K562 (cell line): ENCODE measurements around the gene PTPN18. TPM values are rescaled to one million over a fixed set of nuclear protein-coding genes. Genes with fewer than 3 reads are reported as not detected.
A peak's percentile ranks its signal among the peaks of the same experiment; 100 is the strongest.

Source experiments
- ATAC-seq: fragments of 200-7000 bp; cut with Tn5 transposase; 3 replicates; pipeline ENCODE4 v1.9.1; 2020; ENCODE audit warnings: moderate library complexity
- BruUV-seq: library from RNA; stranded (reverse); fragments of 400-500 nt; replicated peaks from 2 replicates; lab custom pipeline; 2021; lab: Mats Ljungman, UMichigan
- CTCF ChIA-PET: fragments of 300-600 bp; formaldehyde crosslinking; extraction: SDS; loops from one replicate; lab custom pipeline; 2021; ENCODE audit warnings: low intra/inter-chr PET ratio; lab: Yijun Ruan, JAX
- POLR2A ChIA-PET: fragments of 300-600, 350-650 bp; sonication (Branson Sonifier 250); formaldehyde crosslinking; extraction: SDS; loops from one replicate; lab custom pipeline; 2021; ENCODE audit warnings: antibody characterized with exemption, inconsistent platforms; lab: Yijun Ruan, JAX
- DNase-seq, 4 experiments: peaks; one replicate each; pipeline versions ENCODE4 v3.0.0 to v3.0.0-alpha.2; 2011 to 2018; ENCODE audit warnings: low spot score in 3 of 4, mixed read lengths in 3 of 4; ENCODE audit errors: extremely low read depth in 1 of 4
- FAIRE-seq: peaks from 2 replicates; lab custom pipeline; 2011; peaks lifted over from hg19 to GRCh38; lab: Jason Lieb, UNC
- H2AFZ ChIP-seq: 2 replicates; pipeline ENCODE4 v1.6.0; 2011; ENCODE audit warnings: low read depth, low read length, control low read depth, inconsistent platforms
- H3K27ac ChIP-seq: fragments of 200-600 bp; 3 replicates; pipeline ENCODE4 v1.8.0; 2011; ENCODE audit warnings: low read depth, mild to moderate bottlenecking, control low read depth, inconsistent platforms, low read length, moderate library complexity, mixed read lengths; ENCODE audit errors: extremely low read depth
- H3K27me3 ChIP-seq, 2 experiments: fragments of 300-600 bp in 1 of 2; 2 replicates in 1 of 2; 3 replicates in 1 of 2; pipeline versions ENCODE4 v1.6.0 to v1.8.0; 2011; ENCODE audit warnings: inconsistent platforms in 2 of 2, low read length in 2 of 2, mild to moderate bottlenecking in 1 of 2, mixed read lengths in 1 of 2, moderate library complexity in 1 of 2; ENCODE audit not compliant: control insufficient read depth in 2 of 2, insufficient read depth in 2 of 2
- H3K36me3 ChIP-seq: fragments of 300-600 bp; 3 replicates; pipeline ENCODE4 v1.8.0; 2011; ENCODE audit warnings: mild to moderate bottlenecking, low read length, inconsistent platforms; ENCODE audit not compliant: control insufficient read depth, insufficient read depth
- H3K4me1 ChIP-seq, 2 experiments: fragments of 200-600 bp in 1 of 2; replicated peaks in 1 of 2; 2 replicates in 1 of 2; 3 replicates in 1 of 2; pipeline versions ENCODE4 v1.5.1 to v1.8.0; 2011; ENCODE audit warnings: inconsistent platforms in 2 of 2, low read length in 2 of 2, mild to moderate bottlenecking in 1 of 2, mixed read lengths in 1 of 2, moderate library complexity in 1 of 2; ENCODE audit not compliant: control insufficient read depth in 2 of 2, insufficient read depth in 2 of 2
- H3K4me2 ChIP-seq: 2 replicates; pipeline ENCODE4 v1.6.1; 2011; ENCODE audit warnings: low read length, control low read depth, inconsistent platforms, mixed read lengths; ENCODE audit not compliant: insufficient read depth
- H3K4me3 ChIP-seq: fragments of 200-600 bp; sonication (generic), shearing (Covaris generic); 2 replicates; pipeline ENCODE4 v1.5.1; 2016; ENCODE audit warnings: control low read depth, inconsistent platforms
- H3K79me2 ChIP-seq: fragments of 200-600 bp; 3 replicates; pipeline ENCODE4 v1.8.0; 2011; ENCODE audit warnings: low read length, inconsistent platforms; ENCODE audit not compliant: control insufficient read depth, insufficient read depth
- H3K9ac ChIP-seq, 2 experiments: 2 replicates each; pipeline versions ENCODE4 v1.6.0 to v1.6.1; 2011; ENCODE audit warnings: low read depth in 2 of 2, low read length in 2 of 2, control low read depth in 1 of 2, inconsistent platforms in 1 of 2, mild to moderate bottlenecking in 1 of 2, mixed read lengths in 1 of 2; ENCODE audit not compliant: insufficient read depth in 1 of 2
- H3K9me1 ChIP-seq: one replicate; pipeline ENCODE4 v1.6.0; 2011; ENCODE audit warnings: inconsistent platforms, mild to moderate bottlenecking, low read length, moderate library complexity; ENCODE audit not compliant: control insufficient read depth, insufficient read depth
- H3K9me3 ChIP-seq: replicated peaks from 2 replicates; pipeline ENCODE4 v1.5.1; 2011; ENCODE audit warnings: low read depth, low read length, inconsistent platforms; ENCODE audit not compliant: control insufficient read depth, insufficient read depth
- H4K20me1 ChIP-seq: replicated peaks from 2 replicates; pipeline ENCODE4 v1.6.1; 2011; ENCODE audit warnings: low read length, inconsistent platforms, mixed read lengths; ENCODE audit not compliant: control insufficient read depth, insufficient read depth
- RBFOX2 ChIP-seq: fragments of 200-400 bp; formaldehyde crosslinking; IDR thresholded peaks from 2 replicates; pipeline ENCODE4 v1.6.1; 2017; ENCODE audit warnings: low read depth, mild to moderate bottlenecking, low read length, moderate library complexity
- XRCC5 ChIP-seq: fragments of 200-400 bp; formaldehyde crosslinking; IDR thresholded peaks from 2 replicates; pipeline ENCODE4 v1.6.1; 2017; ENCODE audit warnings: low read depth, mild to moderate bottlenecking, low read length
- YY1 ChIP-seq, 3 experiments: IDR thresholded peaks; 2 replicates each; pipeline ENCODE4 v1.6.1; 2011; ENCODE audit warnings: low read length in 2 of 3, mild to moderate bottlenecking in 2 of 3, moderate library complexity in 2 of 3, borderline replicate concordance in 1 of 3, control low read depth in 1 of 3, low read depth in 1 of 3; ENCODE audit not compliant: insufficient read depth in 3 of 3, insufficient replicate concordance in 2 of 3, control insufficient read depth in 1 of 3, insufficient read length in 1 of 3; ENCODE audit errors: extremely low read depth in 1 of 3
- WGBS: fragments of 100-300 bp; shearing (Covaris generic); methylation state at CpG from one replicate; pipeline ENCODE4 v1.1.6; 2016; ENCODE audit warnings: low coverage, mixed read lengths; ENCODE audit not compliant: insufficient coverage; ENCODE audit errors: missing lambda C conversion rate; 5-methylcytosine and 5-hydroxymethylcytosine counted together
- in situ Hi-C: fragments of 300-500 bp; cut with MboI; formaldehyde crosslinking; loops from 4 replicates; pipeline ENCODE4 v1.15.0; 2018; ENCODE audit warnings: inconsistent platforms, mixed read lengths
- intact Hi-C: fragments of 100-400 bp; cut with micrococcal nuclease; formaldehyde crosslinking; loops from 2 replicates; pipeline ENCODE4 v1.14.2; 2022
- polyA plus RNA-seq, 8 experiments: library from polyadenylated mRNA; depleted of rRNA in 4 of 8; stranded (reverse) in 5 of 8; unstranded in 3 of 8; fragments of >200 nt; fragmentation: Nextera tagmentation in 2 of 8; fragmentation: Illumina TruSeq in 1 of 8; extraction: Ambion mirVana in 2 of 8; extraction: Trizol in 1 of 8; gene quantifications; 2 replicates each; pipeline versions ENCODE4 v1.2.1 to v1.2.3, GENCODE V29; 2011 to 2014; ENCODE audit warnings: inconsistent platforms in 1 of 8, missing spikeins in 1 of 8
- total RNA-seq, 7 experiments: library from RNA; depleted of rRNA in 6 of 7; stranded (reverse); fragments of >200 nt in 6 of 7; fragmentation: Illumina TruSeq in 2 of 7; extraction: Trizol in 2 of 7; gene quantifications; 2 replicates each; pipeline versions ENCODE4 v1.2.1 to v1.2.3, GENCODE V29; 2011 to 2021; ENCODE audit warnings: low replicate concordance in 1 of 7

Gene PTPN18
- total and polyA plus RNA-seq, 9 of the 15 experiments (the other 6 are each of a cell fraction or from before 2014, with no cell fraction given): 11.6 to 90.7 (median 49.6) TPM

- Histone ChIP-seq H3K4me2 (no peak overlapping the region), H3K4me3 (no peak overlapping the region), H3K4me1 (peaks cover under 1 to 31% of the 10 kb centered on the region in 2 experiments; a peak in 4 of 5 replicates), H3K27ac (no peak overlapping the region), H3K27me3 (no peaks in the 10 kb centered on the region), H2AFZ (no peak overlapping the region), H3K9me3 (no peaks in the 10 kb centered on the region), H3K36me3 (peaks cover 54% of the 10 kb centered on the region), H3K79me2 (peaks cover 33% of the 10 kb centered on the region), H3K9ac (peak overlapping the region in 1 of 2 experiments; percentile 56; a peak in 2 of 4 replicates), H3K9me1 (no peaks in the 10 kb centered on the region), H4K20me1 (no peaks in the 10 kb centered on the region)
- TF ChIP-seq YY1 (IDR thresholded peaks at IDR 0.05; ENCODE audit: borderline replicate concordance in 1 of 3, control insufficient read depth in 1 of 3, extremely low read depth in 1 of 3, insufficient read depth in 3 of 3, insufficient read length in 1 of 3, insufficient replicate concordance in 2 of 3, low read depth in 1 of 3, low read length in 2 of 3) (peak in 1 of 3 experiments; percentile 9), XRCC5 (no peak), RBFOX2 (peak; percentile 45; the same call in 1 of the 2 replicates)
- CTCF ChIA-PET: no interaction called here
- intact Hi-C loops (loop anchor here (10.0 kb wide), 1 partner anchor 79 kb away; no protein-coding TSS in a partner anchor), in situ Hi-C loops (loop anchor here (25.0 kb wide), 2 partner anchors 891 to 1166 kb away; no protein-coding TSS in a partner anchor)
- ATAC-seq: no peak
- no peak for DNase-seq
- FAIRE-seq: no peak
- BruUV-seq: no TSS peak
- 92% methylated on average over 21 of the region's 26 CpGs for WGBS
- POLR2A ChIA-PET: interaction anchor here (6.1 kb wide), 1 partner anchor 8 kb away, joined by 63 read pairs; the partner anchor contains the start of gene PTPN18
These were observed 9.7 kb upstream of the PTPN18 start for GRCh38 chr2:130346041-130346740.
